Astrocyte (in vitro differentiated cells and primary cell): ENCODE data around the gene TIMP2. TPM values are rescaled to one million over a fixed set of nuclear protein-coding genes. Genes with fewer than 3 reads are reported as not detected.

Experiments
- DNase-seq: peaks from one replicate; pipeline ENCODE4 v3.0.0-alpha.2; 2010; ENCODE audit warnings: low read depth
- FAIRE-seq: peaks from 2 replicates; lab custom pipeline; 2011; peaks lifted over from hg19 to GRCh38; lab: Jason Lieb, UNC
- H2AFZ ChIP-seq: 2 replicates; pipeline ENCODE4 v1.6.0; 2012; ENCODE audit warnings: low read depth, low read length, inconsistent platforms
- H3K27ac ChIP-seq: 2 replicates; pipeline ENCODE4 v1.5.1; 2011; ENCODE audit warnings: low read depth, low read length, inconsistent platforms
- H3K27me3 ChIP-seq: 2 replicates; pipeline ENCODE4 v1.6.0; 2011; ENCODE audit warnings: low read length, inconsistent platforms; ENCODE audit not compliant: insufficient read depth
- H3K36me3 ChIP-seq: 2 replicates; pipeline ENCODE4 v1.5.1; 2011; ENCODE audit warnings: low read length, inconsistent platforms; ENCODE audit not compliant: insufficient read depth
- H3K4me1 ChIP-seq: 2 replicates; pipeline ENCODE4 v1.5.1; 2011; ENCODE audit warnings: low read length, inconsistent platforms; ENCODE audit not compliant: insufficient read depth
- H3K4me2 ChIP-seq: 2 replicates; pipeline ENCODE4 v1.6.0; 2012; ENCODE audit warnings: low read length, inconsistent platforms
- H3K4me3 ChIP-seq: 2 replicates; pipeline ENCODE4 v1.5.1; 2011; ENCODE audit warnings: low read depth, mild to moderate bottlenecking, low read length, inconsistent platforms; ENCODE audit not compliant: insufficient read depth
- H3K79me2 ChIP-seq: 2 replicates; pipeline ENCODE4 v1.6.0; 2012; ENCODE audit warnings: mild to moderate bottlenecking, low read length, inconsistent platforms; ENCODE audit not compliant: insufficient read depth
- H3K9ac ChIP-seq: 2 replicates; pipeline ENCODE4 v1.6.0; 2012; ENCODE audit warnings: mild to moderate bottlenecking, low read length, inconsistent platforms
- H3K9me3 ChIP-seq: 2 replicates; pipeline ENCODE4 v1.5.1; 2012; ENCODE audit warnings: low read depth, mild to moderate bottlenecking, low read length, inconsistent platforms; ENCODE audit not compliant: insufficient read depth
- H4K20me1 ChIP-seq: 2 replicates; pipeline ENCODE4 v1.6.0; 2012; ENCODE audit warnings: low read length, inconsistent platforms; ENCODE audit not compliant: insufficient read depth
- H3K27ac Mint-ChIP-seq: one replicate; pipeline ENCODE4 v1.8.0; 2021; ENCODE audit warnings: mild to moderate bottlenecking, mixed read lengths; ENCODE audit not compliant: unreplicated experiment
- H3K27me3 Mint-ChIP-seq: one replicate; pipeline ENCODE4 v1.8.0; 2021; ENCODE audit warnings: low read depth, mixed read lengths; ENCODE audit not compliant: unreplicated experiment
- H3K36me3 Mint-ChIP-seq: one replicate; pipeline ENCODE4 v1.8.0; 2021; ENCODE audit warnings: low read depth, mixed read lengths; ENCODE audit not compliant: unreplicated experiment
- H3K4me1 Mint-ChIP-seq: one replicate; pipeline ENCODE4 v1.8.0; 2021; ENCODE audit warnings: low read depth, mixed read lengths; ENCODE audit not compliant: unreplicated experiment
- H3K4me3 Mint-ChIP-seq: one replicate; pipeline ENCODE4 v1.8.0; 2021; ENCODE audit warnings: mild to moderate bottlenecking, moderate library complexity, mixed read lengths; ENCODE audit not compliant: unreplicated experiment
- H3K9me3 Mint-ChIP-seq: one replicate; pipeline ENCODE4 v1.8.0; 2021; ENCODE audit warnings: mild to moderate bottlenecking, mixed read lengths; ENCODE audit not compliant: unreplicated experiment
- EZH2 ChIP-seq: IDR thresholded peaks from 2 replicates; pipeline ENCODE4 v1.6.1; 2012; ENCODE audit warnings: mild to moderate bottlenecking, low read length, inconsistent platforms; ENCODE audit not compliant: insufficient read depth
- total RNA-seq: library from RNA; stranded (reverse); gene quantifications from 2 replicates; pipeline ENCODE4 v1.2.1, GENCODE V29; 2021
- TF ChIP-seq, protein P1 (sequence below): IDR thresholded peaks from 2 replicates; pipeline ENCODE4 v1.5.1; 2011; ENCODE audit warnings: low read depth, mild to moderate bottlenecking, inconsistent platforms, low read length, moderate library complexity; ENCODE audit not compliant: insufficient read depth

TIMP2 gene
- total RNA-seq, 1 donor from 2014 or later = 184 TPM

DNA sequence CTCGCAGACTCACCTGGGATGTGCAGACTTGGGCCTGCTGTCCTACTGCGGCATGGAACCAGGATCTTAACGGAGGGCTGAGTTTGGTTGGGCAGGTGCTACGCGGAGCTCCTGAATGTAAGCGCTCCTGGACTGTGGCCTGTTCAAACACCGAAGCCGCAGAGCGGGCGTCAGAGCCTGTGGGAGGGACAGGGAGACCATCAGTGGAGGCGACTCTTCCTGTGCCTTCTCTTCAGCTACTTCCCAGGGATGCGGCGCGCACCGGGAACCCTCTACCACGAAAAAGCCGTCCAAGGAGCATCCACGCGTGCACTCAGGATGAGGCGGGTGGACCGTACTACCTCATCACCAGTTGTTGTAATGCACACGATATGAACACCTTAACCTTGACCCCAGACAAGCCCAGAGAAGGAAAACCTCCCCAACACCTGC, 86.6 kb downstream of the TIMP2 start:
- Histone ChIP-seq H2AFZ (no peak overlapping the region), H3K9ac (peak overlapping the region; percentile 93), H3K27ac (peak overlapping the region; percentile 89), H3K36me3 (peaks cover 35% of the 10 kb centered on the region), H3K4me1 (peaks cover 29% of the 10 kb centered on the region), H4K20me1 (peaks cover 46% of the 10 kb centered on the region), H3K9me3 (no peaks in the 10 kb centered on the region), H3K4me2 (peak overlapping the region; percentile 93), H3K4me3 (peak overlapping the region; percentile 88), H3K79me2 (peaks cover 65% of the 10 kb centered on the region), H3K27me3 (no peaks in the 10 kb centered on the region)
- peaks cover 13% of the 10 kb centered on the region for H3K4me1 Mint-ChIP-seq
- peaks cover 11% of the 10 kb centered on the region for H3K36me3 Mint-ChIP-seq
- DNase-seq = no peak
- no peaks in the 10 kb centered on the region for H3K9me3 Mint-ChIP-seq
- H3K4me3 Mint-ChIP-seq = peak overlapping the region; percentile 91
- TF ChIP-seq EZH2 = no peak
- no peaks in the 10 kb centered on the region for H3K27me3 Mint-ChIP-seq
- FAIRE-seq = no peak
- no peak overlapping the region for H3K27ac Mint-ChIP-seq

DNA sequence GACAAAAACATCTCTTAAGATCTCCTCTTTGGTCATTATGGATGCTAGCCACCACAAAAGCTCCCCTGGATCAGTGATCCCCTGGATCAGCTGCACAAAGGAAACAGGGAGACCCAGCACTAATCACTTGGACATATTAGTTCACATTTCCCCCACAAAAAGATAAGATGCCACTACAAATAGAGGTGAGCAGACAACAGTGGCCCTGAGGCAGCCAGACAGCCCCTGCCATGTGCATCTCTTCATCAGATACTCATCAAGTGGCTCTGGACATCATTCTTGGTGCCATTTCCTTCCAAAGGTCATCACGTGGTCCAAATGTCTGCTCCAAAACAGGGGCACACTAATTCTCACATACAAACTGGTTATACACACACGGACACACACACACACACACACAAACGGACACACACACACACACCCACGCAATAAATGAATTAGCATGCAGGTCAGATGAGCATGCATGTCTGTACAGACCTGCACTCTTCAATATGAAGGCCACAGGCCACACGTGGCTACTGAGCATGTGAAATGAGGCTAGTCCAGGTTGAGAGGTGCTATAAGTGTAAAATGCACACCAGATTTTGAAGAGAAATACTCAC, 88.7 kb downstream of the TIMP2 start:
- Mint-ChIP-seq H3K27me3 (no peaks in the 10 kb centered on the region), H3K4me1 (peaks cover 13% of the 10 kb centered on the region), H3K27ac (no peak overlapping the region), H3K4me3 (no peak overlapping the region), H3K9me3 (no peaks in the 10 kb centered on the region), H3K36me3 (peaks cover 19% of the 10 kb centered on the region)
- Histone ChIP-seq H3K4me2 (no peak overlapping the region), H3K4me3 (no peak overlapping the region), H3K27me3 (no peaks in the 10 kb centered on the region), H3K79me2 (peaks cover 84% of the 10 kb centered on the region), H3K36me3 (peaks cover 49% of the 10 kb centered on the region), H3K9me3 (no peaks in the 10 kb centered on the region), H3K9ac (no peak overlapping the region), H4K20me1 (peaks cover 54% of the 10 kb centered on the region), H3K4me1 (peaks cover 27% of the 10 kb centered on the region), H3K27ac (no peak overlapping the region), H2AFZ (no peak overlapping the region)
- FAIRE-seq (no peak), DNase-seq (no peak)
- TF ChIP-seq EZH2 = no peak
- TF ChIP-seq, protein P1, sequence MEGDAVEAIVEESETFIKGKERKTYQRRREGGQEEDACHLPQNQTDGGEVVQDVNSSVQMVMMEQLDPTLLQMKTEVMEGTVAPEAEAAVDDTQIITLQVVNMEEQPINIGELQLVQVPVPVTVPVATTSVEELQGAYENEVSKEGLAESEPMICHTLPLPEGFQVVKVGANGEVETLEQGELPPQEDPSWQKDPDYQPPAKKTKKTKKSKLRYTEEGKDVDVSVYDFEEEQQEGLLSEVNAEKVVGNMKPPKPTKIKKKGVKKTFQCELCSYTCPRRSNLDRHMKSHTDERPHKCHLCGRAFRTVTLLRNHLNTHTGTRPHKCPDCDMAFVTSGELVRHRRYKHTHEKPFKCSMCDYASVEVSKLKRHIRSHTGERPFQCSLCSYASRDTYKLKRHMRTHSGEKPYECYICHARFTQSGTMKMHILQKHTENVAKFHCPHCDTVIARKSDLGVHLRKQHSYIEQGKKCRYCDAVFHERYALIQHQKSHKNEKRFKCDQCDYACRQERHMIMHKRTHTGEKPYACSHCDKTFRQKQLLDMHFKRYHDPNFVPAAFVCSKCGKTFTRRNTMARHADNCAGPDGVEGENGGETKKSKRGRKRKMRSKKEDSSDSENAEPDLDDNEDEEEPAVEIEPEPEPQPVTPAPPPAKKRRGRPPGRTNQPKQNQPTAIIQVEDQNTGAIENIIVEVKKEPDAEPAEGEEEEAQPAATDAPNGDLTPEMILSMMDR = no peak

DNA sequence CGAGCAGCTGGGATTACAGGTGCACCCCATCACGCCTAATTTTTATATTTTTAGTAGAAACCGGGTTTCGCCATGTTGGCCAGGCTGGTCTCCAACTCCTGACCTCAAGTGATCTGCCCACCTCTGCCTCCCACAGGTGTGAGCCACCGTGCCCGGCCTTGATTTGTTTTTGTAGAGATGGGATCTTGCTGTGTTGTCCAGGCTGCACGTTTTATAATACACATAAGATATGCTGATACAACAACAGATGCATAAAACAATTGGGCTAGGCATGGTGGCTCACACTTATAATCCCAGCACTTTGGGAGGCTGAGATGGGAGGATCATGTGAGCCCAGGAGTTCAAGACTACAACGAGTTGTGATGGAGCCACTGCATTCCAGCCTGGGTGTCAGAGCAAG, 90.6 kb downstream of the TIMP2 start:
- Mint-ChIP-seq H3K27me3 (no peaks in the 10 kb centered on the region), H3K9me3 (no peaks in the 10 kb centered on the region), H3K4me1 (peaks cover 11% of the 10 kb centered on the region), H3K36me3 (peaks cover 21% of the 10 kb centered on the region), H3K4me3 (no peak overlapping the region), H3K27ac (no peak overlapping the region)
- TF ChIP-seq, protein P1 = no peak
- TF ChIP-seq EZH2 = no peak
- Histone ChIP-seq H3K27me3 (no peaks in the 10 kb centered on the region), H3K79me2 (peaks cover 93% of the 10 kb centered on the region), H2AFZ (no peak overlapping the region), H3K4me1 (peaks cover 21% of the 10 kb centered on the region), H3K4me2 (no peak overlapping the region), H3K9me3 (no peaks in the 10 kb centered on the region), H3K36me3 (peaks cover 55% of the 10 kb centered on the region), H3K4me3 (no peak overlapping the region), H3K27ac (no peak overlapping the region), H4K20me1 (peaks cover 67% of the 10 kb centered on the region), H3K9ac (no peak overlapping the region)
- DNase-seq = no peak
- no peak for FAIRE-seq
